Omental fat pad (tissue), 4 donors: ENCODE data around the gene TEFM. TPM values are rescaled to one million over a fixed set of nuclear protein-coding genes. Genes with fewer than 3 reads are reported as not detected.
"Not testable (repeated sequence)": the region's sequence is repeated elsewhere in the genome, so short reads cannot be mapped to it uniquely, and the experiment has no call there.

Source experiments
- ATAC-seq: fragments of 150-250 bp; one replicate; pipeline ENCODE4 v1.9.1; 2016; ENCODE audit warnings: mild to moderate bottlenecking, moderate library complexity; ENCODE audit not compliant: low FRiP score
- DNase-seq: peaks from one replicate; pipeline ENCODE4 v3.0.0-alpha.2; 2019; ENCODE audit warnings: low spot score
- CTCF ChIP-seq, 3 donors: fragments of 450-650 bp; IDR thresholded peaks; one replicate each; pipeline ENCODE4 v1.5.1; 2016 to 2017; ENCODE audit warnings: antibody characterized with exemption in 3 of 3, mild to moderate bottlenecking in 3 of 3, moderate library complexity in 2 of 3
- total RNA-seq, 4 donors: library from RNA; depleted of rRNA; stranded (reverse); fragments of >200 nt; gene quantifications; one replicate each; pipeline ENCODE4 v1.1.0, GENCODE V29; 2016

Gene TEFM
- total RNA-seq, 4 donors from 2014 or later, result 6.3 to 15.4 (median 10.2) TPM

- DNase-seq (no peak), ATAC-seq (no peak)
- no peak for TF ChIP-seq CTCF (IDR thresholded peaks at IDR 0.05)
These were observed 14.2 kb upstream of the TEFM start for GRCh38 chr17:30920282-30920681.

DNA sequence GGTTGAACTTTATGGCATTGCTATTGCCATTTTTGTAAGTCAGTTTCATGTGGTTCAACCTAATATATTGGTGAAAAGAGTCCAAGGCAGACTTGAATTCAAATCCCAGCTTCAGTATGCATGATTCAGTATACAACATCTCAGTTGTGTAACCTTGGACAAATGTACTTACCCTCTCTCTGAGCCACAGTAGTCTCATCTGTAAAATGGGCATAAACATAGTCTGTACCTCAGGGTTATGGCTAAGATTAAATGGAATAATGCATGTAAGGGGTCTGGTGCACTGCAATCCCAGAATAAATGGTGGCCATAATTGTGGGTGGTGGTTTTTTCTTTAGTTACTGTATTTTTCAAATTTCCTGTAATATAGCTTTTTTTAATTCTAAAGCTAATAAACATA, 11.0 kb upstream of the TEFM start:
- no peak for TF ChIP-seq CTCF (IDR thresholded peaks at IDR 0.05)
- ATAC-seq, result no peak
- DNase-seq, result no peak

DNA sequence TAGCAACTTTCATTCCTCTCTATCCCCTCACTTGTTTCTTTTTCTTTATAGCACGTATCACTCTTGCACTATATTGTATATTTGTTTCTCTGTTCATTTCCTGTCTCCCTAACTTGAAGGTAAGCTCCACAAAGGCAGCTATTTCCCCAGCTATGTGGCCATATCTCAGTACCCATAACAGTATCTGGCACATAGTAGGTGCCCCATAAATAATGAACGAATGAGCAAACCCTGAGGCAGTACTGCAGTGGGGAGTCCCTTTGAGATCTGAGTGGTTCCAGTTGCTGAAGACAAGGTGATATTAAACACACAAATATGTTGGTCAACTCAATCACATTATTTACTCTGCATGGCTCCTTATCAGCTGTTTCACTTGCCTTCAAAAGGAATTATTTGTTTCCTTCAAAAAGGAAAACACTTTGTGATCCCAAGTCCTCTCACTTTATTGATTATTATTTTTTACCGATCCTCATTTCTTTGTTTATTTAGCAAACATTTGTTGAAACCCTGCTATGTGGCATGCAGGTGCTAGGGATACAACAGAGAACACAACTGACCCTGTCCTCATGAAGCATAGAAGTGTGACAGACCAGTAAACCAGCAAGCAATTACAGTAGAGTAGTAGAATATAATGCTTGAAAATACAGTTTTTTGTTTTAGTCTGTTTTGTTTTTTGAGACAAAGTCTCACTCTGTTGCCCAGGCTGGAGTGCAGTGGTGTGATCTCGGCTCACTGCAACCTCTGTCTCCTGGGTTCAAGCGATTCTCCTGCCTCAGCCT, 10.0 kb upstream of the TEFM start:
- DNase-seq (no peak), ATAC-seq (no peak)
- no peak for TF ChIP-seq CTCF (IDR thresholded peaks at IDR 0.05)

DNA sequence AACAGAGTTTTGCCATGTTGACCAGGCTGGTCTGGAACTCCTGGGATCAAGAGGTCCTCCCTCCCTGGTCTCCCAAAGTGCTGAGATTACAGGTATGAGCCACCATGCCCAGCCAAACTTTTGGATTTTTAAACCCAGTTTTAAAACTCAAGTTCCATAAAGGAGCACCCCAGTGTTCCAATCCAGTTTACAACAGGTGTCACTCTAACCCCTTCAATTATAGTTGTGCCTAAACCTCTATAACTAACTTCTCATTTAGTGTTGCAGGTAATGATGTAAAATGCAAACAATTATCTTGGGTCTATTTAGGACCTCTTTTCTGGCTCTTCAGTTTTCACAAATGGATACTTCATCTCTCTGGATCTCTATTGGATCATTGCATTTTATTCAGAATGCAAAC, 7.9 kb upstream of the TEFM start:
- no peak for TF ChIP-seq CTCF (IDR thresholded peaks at IDR 0.05)
- DNase-seq (no peak), ATAC-seq (no peak)

DNA sequence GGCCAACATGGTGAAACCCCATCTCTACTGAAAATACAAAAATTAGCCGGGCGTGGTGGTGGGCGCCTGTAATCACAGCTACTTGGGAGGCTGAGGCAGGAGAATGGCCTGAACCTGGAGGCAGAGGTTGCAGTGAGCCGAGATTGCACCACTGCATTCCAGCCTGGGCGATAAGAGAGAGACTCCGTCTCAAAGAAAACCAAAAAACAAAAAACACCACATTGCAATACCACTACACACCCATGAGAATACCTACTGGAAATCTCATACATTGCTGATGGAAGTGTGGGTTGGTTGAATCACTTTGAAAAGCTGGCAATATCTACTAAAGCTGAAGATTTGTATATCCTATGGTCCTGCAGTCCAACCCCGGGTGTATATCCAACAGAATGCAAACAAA, 4.1 kb upstream of the TEFM start:
- not testable (repeated sequence) for ATAC-seq, DNase-seq

DNA sequence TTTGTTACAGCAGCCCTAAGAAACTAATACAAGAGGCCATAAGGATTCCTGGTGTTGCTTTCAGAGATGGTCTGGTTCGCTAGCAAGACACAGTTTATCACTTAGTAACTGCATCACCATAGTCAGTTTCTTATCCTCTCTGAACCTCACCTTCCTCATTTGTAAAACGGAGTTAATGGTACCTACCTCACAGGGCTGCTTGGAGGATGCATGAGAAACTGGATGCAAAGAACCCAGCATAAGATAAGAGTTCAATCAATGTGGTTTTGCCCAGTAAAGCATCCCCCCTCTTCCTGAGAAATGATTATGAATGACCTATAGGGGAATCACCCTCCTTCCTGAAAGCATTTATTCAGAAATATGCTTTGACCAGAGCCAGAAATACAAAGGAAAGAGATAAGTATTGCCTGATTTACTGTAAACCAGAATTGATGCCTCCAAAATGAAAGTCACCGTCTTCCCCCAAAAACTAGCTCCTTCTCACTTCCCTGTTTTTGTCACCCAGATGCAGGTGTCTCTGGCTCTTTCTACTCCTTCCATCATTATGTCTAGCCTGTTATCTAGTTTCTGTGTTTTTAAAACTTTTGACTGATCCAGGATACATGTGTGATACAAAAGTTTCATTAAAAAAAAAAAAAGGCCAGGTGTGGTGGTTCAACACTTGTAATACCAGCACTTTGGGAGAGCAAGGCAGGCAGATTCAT, 2.8 kb upstream of the TEFM start:
- DNase-seq (no peak), ATAC-seq (no peak)
- no peak for TF ChIP-seq CTCF (IDR thresholded peaks at IDR 0.05)

GRCh38 chr17:30905742-30906100, 317 bp downstream of the TEFM start:
- TF ChIP-seq CTCF (IDR thresholded peaks at IDR 0.05), result no peak
- ATAC-seq, result peak; percentile 42
- no peak for DNase-seq
